Measurements from ENCODE around the gene COL4A5. TPM values are rescaled to one million over a fixed set of nuclear protein-coding genes. Genes with fewer than 3 reads are reported as not detected.

COL4A5 gene
- total and polyA plus RNA-seq, 2 of the 8 experiments (the other 6 are each of a cell fraction or from before 2014, with no cell fraction given), result 24.9 to 30.2 TPM

Small RNA genes within 50 kb of the gene (small RNA-seq; reads per million reads assigned to genes)
- gene RF00019 (ENCODE audit: insufficient read depth), result not detected

Other genes with a start within 250 kb of the COL4A5 start
- gene COL4A6, start 1.4 kb upstream of the COL4A5 start, total RNA-seq (2021; fragmentation: NEBNext Ultra II Directional; extraction: Animal tissue kit (Norgen Biotek cat#: 25700)), result 10.4 and 11.8 TPM in 2 replicates
- 5.9 and 6.5 TPM in 2 replicates for gene COL4A6, start 1.4 kb upstream of the COL4A5 start, polyA plus RNA-seq (2011; rRNA removed)

Measured in H1 (cell line).